ENCODE data around the gene CFAP99. TPM values are rescaled to one million over a fixed set of nuclear protein-coding genes. Genes with fewer than 3 reads are reported as not detected.

Gene CFAP99
- total RNA-seq, 3 donors from 2014 or later: 0.15 to 2.0 TPM; not detected in 1

GRCh38 chr4:2443956-2444740 lies 25.4 kb downstream of the CFAP99 start:
- no peaks in the 10 kb centered on the region for H3K36me3 ChIP-seq
- H3K4me3 ChIP-seq: no peak overlapping the region
- DNase-seq (ENCODE audit: low spot score in 2 of 2): no peak
- intact Hi-C loops (cut with DNase I; ENCODE audit: low total_unique reads): no loop called here
- H3K27me3 ChIP-seq: no peaks in the 10 kb centered on the region
- no peaks in the 10 kb centered on the region for H3K9me3 ChIP-seq
- no peak overlapping the region for H3K27ac ChIP-seq
- TF ChIP-seq POLR2AphosphoS5 (IDR thresholded peaks at IDR 0.05) (no peak), POLR2A (IDR thresholded peaks at IDR 0.05) (no peak), CTCF (IDR thresholded peaks at IDR 0.05) (no peak)
- no peaks in the 10 kb centered on the region for H3K4me1 ChIP-seq

- Histone ChIP-seq H3K9me3 (no peaks in the 10 kb centered on the region), H3K27me3 (no peaks in the 10 kb centered on the region), H3K27ac (no peak overlapping the region), H3K4me1 (no peaks in the 10 kb centered on the region), H3K4me3 (no peak overlapping the region), H3K36me3 (no peaks in the 10 kb centered on the region)
- intact Hi-C loops (cut with DNase I; ENCODE audit: low total_unique reads): no loop called here
- TF ChIP-seq POLR2AphosphoS5 (IDR thresholded peaks at IDR 0.05) (no peak), POLR2A (IDR thresholded peaks at IDR 0.05) (no peak), CTCF (IDR thresholded peaks at IDR 0.05) (no peak)
- no peak for DNase-seq (ENCODE audit: low spot score in 2 of 2)
These were observed 26.4 kb downstream of the CFAP99 start for GRCh38 chr4:2445130-2445529.

GRCh38 chr4:2445571-2445970 lies 26.8 kb downstream of the CFAP99 start:
- H3K36me3 ChIP-seq: no peaks in the 10 kb centered on the region
- no peak for DNase-seq (ENCODE audit: low spot score in 2 of 2)
- H3K4me1 ChIP-seq: no peaks in the 10 kb centered on the region
- no peaks in the 10 kb centered on the region for H3K27me3 ChIP-seq
- H3K4me3 ChIP-seq: no peak overlapping the region
- no peak for TF ChIP-seq CTCF (IDR thresholded peaks at IDR 0.05)
- no peak for TF ChIP-seq POLR2AphosphoS5 (IDR thresholded peaks at IDR 0.05)
- TF ChIP-seq POLR2A (IDR thresholded peaks at IDR 0.05): no peak
- intact Hi-C loops (cut with DNase I; ENCODE audit: low total_unique reads): no loop called here
- no peak overlapping the region for H3K27ac ChIP-seq
- no peaks in the 10 kb centered on the region for H3K9me3 ChIP-seq

GRCh38 chr4:2446656-2447564 lies 28.2 kb downstream of the CFAP99 start:
- Histone ChIP-seq H3K9me3 (no peaks in the 10 kb centered on the region), H3K36me3 (no peaks in the 10 kb centered on the region), H3K4me1 (no peaks in the 10 kb centered on the region), H3K4me3 (no peak overlapping the region), H3K27me3 (no peaks in the 10 kb centered on the region), H3K27ac (no peak overlapping the region)
- DNase-seq (ENCODE audit: low spot score in 2 of 2): no peak
- no peak for TF ChIP-seq POLR2A (IDR thresholded peaks at IDR 0.05)
- no peak for TF ChIP-seq CTCF (IDR thresholded peaks at IDR 0.05)
- no peak for TF ChIP-seq POLR2AphosphoS5 (IDR thresholded peaks at IDR 0.05)
- intact Hi-C loops (cut with DNase I; ENCODE audit: low total_unique reads): no loop called here

GRCh38 chr4:2448589-2448988 lies 29.8 kb downstream of the CFAP99 start:
- H3K4me3 ChIP-seq: no peak overlapping the region
- DNase-seq (ENCODE audit: low spot score in 2 of 2): no peak
- intact Hi-C loops (cut with DNase I; ENCODE audit: low total_unique reads): no loop called here
- no peaks in the 10 kb centered on the region for H3K27me3 ChIP-seq
- H3K27ac ChIP-seq: no peak overlapping the region
- no peaks in the 10 kb centered on the region for H3K4me1 ChIP-seq
- TF ChIP-seq CTCF (IDR thresholded peaks at IDR 0.05): no peak
- TF ChIP-seq POLR2A (IDR thresholded peaks at IDR 0.05): no peak
- no peak for TF ChIP-seq POLR2AphosphoS5 (IDR thresholded peaks at IDR 0.05)
- H3K9me3 ChIP-seq: no peaks in the 10 kb centered on the region
- H3K36me3 ChIP-seq: no peaks in the 10 kb centered on the region

Measured in breast epithelium (tissue), 4 donors.